A172 (cell line): Measurements from ENCODE around the gene CMTM1. TPM values are rescaled to one million over a fixed set of nuclear protein-coding genes. Genes with fewer than 3 reads are reported as not detected.
"Not testable (repeated sequence)": the region's sequence is repeated elsewhere in the genome, so short reads cannot be mapped to it uniquely, and the experiment has no call there.

Experiments used
- DNase-seq: peaks from one replicate; pipeline ENCODE4 v3.0.0-alpha.2; 2015; ENCODE audit warnings: low spot score
- total RNA-seq: library from RNA; depleted of rRNA; stranded (reverse); fragments of >200 nt; shearing (Covaris generic); gene quantifications from 2 replicates; pipeline ENCODE4 v1.2.3, GENCODE V29; 2014; rRNA removed

Gene CMTM1
- total RNA-seq, 1 experiment from 2014 or later = 1.1 TPM

- DNase-seq = no peak
These were observed 46.2 kb downstream of the CMTM1 start for GRCh38 chr16:66612422-66612821.

GRCh38 chr16:66614161-66614802 is 48.0 kb downstream of the CMTM1 start:
- no peak for DNase-seq

GRCh38 chr16:66616169-66616568 is 49.9 kb downstream of the CMTM1 start:
- no peak for DNase-seq

- no peak for DNase-seq
These were observed 50.4 kb downstream of the CMTM1 start for GRCh38 chr16:66616592-66616991.

- no peak for DNase-seq
These were observed 50.8 kb downstream of the CMTM1 start for GRCh38 chr16:66617010-66617434.

GRCh38 chr16:66617728-66618127 is 51.5 kb downstream of the CMTM1 start:
- no peak for DNase-seq

- DNase-seq = peak; percentile 94
These were observed 52.5 kb downstream of the CMTM1 start for GRCh38 chr16:66618588-66619375.

- DNase-seq = peak; percentile 73
These were observed 53.5 kb downstream of the CMTM1 start for GRCh38 chr16:66619534-66620428.

- DNase-seq = no peak
These were observed 54.2 kb downstream of the CMTM1 start for GRCh38 chr16:66620429-66620795.

GRCh38 chr16:66621973-66622372 is 55.7 kb downstream of the CMTM1 start:
- no peak for DNase-seq

- no peak for DNase-seq
These were observed 56.6 kb downstream of the CMTM1 start for GRCh38 chr16:66622863-66623262.

- DNase-seq = no peak
These were observed 57.5 kb downstream of the CMTM1 start for GRCh38 chr16:66623755-66624154.

GRCh38 chr16:66627611-66628378 is 61.6 kb downstream of the CMTM1 start:
- not testable (repeated sequence) for DNase-seq

Other genes starting within 250 kb of the CMTM1 start
- gene CDH5, start 199.7 kb upstream of the CMTM1 start, total RNA-seq = 0.29 TPM in 1 of 2 replicates, not detected in the other
- 0.91 and 1.7 TPM in 2 replicates for gene BEAN1, start 139.1 kb upstream of the CMTM1 start, total RNA-seq
- gene TK2, start 16.3 kb upstream of the CMTM1 start, total RNA-seq = 31.9 and 35.0 TPM in 2 replicates
- gene CKLF, start 13.9 kb upstream of the CMTM1 start, total RNA-seq = 180 and 186 TPM in 2 replicates
- not detected in 2 replicates for gene CMTM2, start 13.0 kb downstream of the CMTM1 start, total RNA-seq
- 48.2 and 53.7 TPM in 2 replicates for gene CMTM3, start 38.3 kb downstream of the CMTM1 start, total RNA-seq
- 34.8 and 35.0 TPM in 2 replicates for gene CMTM4, start 130.3 kb downstream of the CMTM1 start, total RNA-seq
- 57.1 and 59.0 TPM in 2 replicates for gene DYNC1LI2, start 185.2 kb downstream of the CMTM1 start, total RNA-seq
- 0.07 TPM in 1 of 2 replicates, not detected in the other for gene TERB1, start 235.1 kb downstream of the CMTM1 start, total RNA-seq